Omental fat pad (tissue), 4 donors: ENCODE data around the gene SIPA1L3. TPM values are rescaled to one million over a fixed set of nuclear protein-coding genes. Genes with fewer than 3 reads are reported as not detected.
"Not testable (repeated sequence)": the region's sequence is repeated elsewhere in the genome, so short reads cannot be mapped to it uniquely, and the experiment has no call there.

Experiments used
- ATAC-seq: fragments of 150-250 bp; one replicate; pipeline ENCODE4 v1.9.1; 2016; ENCODE audit warnings: mild to moderate bottlenecking, moderate library complexity; ENCODE audit not compliant: low FRiP score
- DNase-seq: peaks from one replicate; pipeline ENCODE4 v3.0.0-alpha.2; 2019; ENCODE audit warnings: low spot score
- total RNA-seq, 4 donors: library from RNA; depleted of rRNA; stranded (reverse); fragments of >200 nt; gene quantifications; one replicate each; pipeline ENCODE4 v1.1.0, GENCODE V29; 2016
- TF ChIP-seq, protein P1 (sequence below), 3 donors: fragments of 450-650 bp; IDR thresholded peaks; one replicate each; pipeline ENCODE4 v1.5.1; 2016 to 2017; ENCODE audit warnings: antibody characterized with exemption in 3 of 3, mild to moderate bottlenecking in 3 of 3, moderate library complexity in 2 of 3

SIPA1L3 gene
- total RNA-seq, 4 donors from 2014 or later = 8.9 to 14.7 (median 12.0) TPM

DNA sequence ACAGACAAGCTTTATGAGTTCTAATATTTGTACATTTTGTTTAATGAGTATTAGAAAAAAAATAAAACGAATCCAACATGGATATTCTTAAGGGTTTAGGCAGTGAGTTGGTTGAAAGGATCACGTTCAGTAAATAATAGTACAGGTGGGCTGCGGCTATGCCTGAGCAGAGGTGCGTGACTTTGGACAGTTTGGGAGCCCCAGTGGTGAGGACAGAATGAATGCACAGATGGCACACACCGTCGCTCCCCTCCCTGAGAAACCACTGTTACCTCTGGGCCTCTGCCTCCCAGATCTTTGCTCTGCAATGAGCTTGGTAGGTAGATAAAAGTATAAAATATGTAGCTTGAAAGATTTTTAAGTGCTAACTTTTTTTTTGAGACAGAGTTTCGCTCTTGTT, 153.3 kb downstream of the SIPA1L3 start:
- TF ChIP-seq, protein P1, sequence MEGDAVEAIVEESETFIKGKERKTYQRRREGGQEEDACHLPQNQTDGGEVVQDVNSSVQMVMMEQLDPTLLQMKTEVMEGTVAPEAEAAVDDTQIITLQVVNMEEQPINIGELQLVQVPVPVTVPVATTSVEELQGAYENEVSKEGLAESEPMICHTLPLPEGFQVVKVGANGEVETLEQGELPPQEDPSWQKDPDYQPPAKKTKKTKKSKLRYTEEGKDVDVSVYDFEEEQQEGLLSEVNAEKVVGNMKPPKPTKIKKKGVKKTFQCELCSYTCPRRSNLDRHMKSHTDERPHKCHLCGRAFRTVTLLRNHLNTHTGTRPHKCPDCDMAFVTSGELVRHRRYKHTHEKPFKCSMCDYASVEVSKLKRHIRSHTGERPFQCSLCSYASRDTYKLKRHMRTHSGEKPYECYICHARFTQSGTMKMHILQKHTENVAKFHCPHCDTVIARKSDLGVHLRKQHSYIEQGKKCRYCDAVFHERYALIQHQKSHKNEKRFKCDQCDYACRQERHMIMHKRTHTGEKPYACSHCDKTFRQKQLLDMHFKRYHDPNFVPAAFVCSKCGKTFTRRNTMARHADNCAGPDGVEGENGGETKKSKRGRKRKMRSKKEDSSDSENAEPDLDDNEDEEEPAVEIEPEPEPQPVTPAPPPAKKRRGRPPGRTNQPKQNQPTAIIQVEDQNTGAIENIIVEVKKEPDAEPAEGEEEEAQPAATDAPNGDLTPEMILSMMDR (IDR thresholded peaks at IDR 0.05) = no peak
- DNase-seq = no peak
- ATAC-seq = no peak

DNA sequence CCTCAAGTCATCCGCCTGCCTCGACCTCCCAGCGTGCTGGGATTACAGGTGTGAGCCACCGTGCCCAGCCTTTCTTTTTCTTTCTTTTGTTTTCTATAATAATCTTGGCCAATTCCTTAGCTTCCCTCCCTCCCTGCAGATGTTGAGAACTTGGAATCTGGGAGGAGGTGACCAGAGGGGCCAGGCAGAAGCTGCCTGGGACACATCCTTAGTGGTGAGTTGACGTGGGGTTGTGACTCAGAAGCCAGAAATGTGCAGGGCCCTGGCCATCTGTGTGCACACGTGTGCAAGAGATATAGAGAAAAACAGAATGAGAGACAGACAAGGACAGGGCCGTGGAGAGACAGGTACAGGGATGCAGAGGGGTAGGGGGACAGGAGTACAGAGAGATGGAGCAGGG, 154.3 kb downstream of the SIPA1L3 start:
- DNase-seq (no peak), ATAC-seq (no peak)
- TF ChIP-seq, protein P1 (IDR thresholded peaks at IDR 0.05) = no peak

DNA sequence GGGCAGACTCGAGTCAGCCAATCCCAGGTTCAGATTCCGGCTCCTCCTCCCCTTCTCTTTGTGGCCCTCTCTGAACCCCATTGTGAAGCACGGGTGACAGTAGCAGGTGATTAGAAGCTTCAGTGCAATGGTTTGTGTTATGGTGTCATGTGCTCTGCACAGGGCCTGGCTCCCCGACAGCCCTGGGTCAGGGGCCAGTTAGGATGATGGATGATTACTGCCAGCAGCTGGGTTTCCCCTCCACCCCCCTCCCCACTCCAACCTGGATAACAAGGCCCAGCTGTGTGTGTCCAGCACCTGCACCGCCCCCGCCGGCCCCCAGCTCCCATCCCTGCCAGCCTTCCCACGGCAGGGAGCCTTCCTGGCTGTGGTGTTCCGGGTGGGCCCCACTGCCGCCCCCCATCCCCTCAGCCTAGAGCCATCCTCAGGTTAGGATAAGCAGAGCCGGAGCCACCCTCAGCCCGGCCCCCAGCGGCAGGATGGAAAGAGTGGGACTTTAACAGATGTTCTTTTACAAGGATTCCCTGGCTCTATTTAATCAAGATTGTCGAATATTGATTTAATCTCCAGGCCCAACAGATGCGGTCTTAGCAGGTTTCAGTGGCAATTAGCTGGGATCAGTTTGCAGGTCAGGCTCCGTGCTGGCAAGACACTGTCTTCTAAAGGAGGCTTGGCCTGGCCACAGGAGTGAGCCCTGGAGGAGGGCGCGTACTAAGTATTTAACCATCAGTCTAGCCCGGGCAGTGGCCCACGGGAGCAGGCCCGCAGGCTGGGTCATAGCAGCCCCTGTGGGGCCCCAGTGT, 156.2 kb downstream of the SIPA1L3 start:
- TF ChIP-seq, protein P1 (IDR thresholded peaks at IDR 0.05) = no peak

DNA sequence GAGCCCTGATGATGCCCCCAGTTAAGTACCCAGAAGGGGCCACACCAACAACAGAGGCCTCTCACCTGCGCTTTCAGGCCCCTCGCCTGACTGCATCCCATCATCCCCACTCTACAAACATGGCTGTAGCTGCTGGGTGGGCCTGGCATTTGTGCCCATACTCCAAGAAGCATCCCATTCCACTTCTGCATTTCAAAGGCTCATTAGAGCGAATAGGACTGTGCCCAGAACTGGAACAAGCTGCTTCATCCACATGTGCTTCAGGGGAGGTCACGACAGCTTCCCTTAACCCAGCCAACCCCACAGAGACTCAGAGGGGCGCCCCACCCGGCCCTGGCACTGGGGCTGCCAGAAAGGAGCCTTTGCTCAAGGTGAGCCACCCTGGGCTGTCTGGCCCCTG, 156.9 kb downstream of the SIPA1L3 start:
- DNase-seq (no peak), ATAC-seq (no peak)
- TF ChIP-seq, protein P1 (IDR thresholded peaks at IDR 0.05) = no peak

More for the DNA sequence above, 156.2 kb downstream of the SIPA1L3 start:
- DNase-seq (no peak), ATAC-seq (no peak)

DNA sequence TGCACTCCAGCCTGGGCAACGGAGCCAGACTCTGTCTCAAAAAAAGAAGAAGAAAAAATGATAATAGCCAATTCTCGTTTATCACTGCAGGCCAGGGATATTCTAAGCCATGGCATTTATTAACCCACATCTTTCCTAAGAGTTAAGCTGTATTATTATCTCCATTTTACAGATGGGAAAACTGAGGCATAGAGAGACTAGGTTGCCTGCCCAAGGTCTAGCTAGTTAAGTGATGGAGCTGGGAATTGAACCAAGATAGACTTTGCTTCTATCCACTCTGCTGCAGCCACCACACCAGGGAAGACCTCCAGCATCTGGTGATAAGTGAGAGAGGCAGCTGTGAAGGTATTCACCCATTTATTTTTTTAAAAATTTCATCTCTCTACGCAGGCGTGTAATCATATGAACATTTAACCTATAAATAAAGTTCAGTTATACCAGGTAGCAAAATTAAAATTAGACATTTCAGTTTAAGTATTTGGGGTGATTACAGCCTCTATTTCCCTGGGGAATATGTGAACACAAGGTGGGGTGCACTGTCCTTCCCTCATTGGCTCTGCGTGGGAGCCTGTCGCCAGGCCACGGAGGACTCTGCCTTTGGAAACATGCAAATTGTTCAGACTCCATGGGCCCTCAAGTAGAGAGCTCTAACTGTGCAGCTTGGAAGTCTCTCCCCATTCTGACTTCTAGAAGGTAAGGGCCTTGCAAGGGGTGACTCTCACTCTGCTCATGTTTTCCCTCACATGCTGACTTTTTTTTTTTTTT, 157.8 kb downstream of the SIPA1L3 start:
- TF ChIP-seq, protein P1 (IDR thresholded peaks at IDR 0.05) = no peak
- ATAC-seq = no peak

DNA sequence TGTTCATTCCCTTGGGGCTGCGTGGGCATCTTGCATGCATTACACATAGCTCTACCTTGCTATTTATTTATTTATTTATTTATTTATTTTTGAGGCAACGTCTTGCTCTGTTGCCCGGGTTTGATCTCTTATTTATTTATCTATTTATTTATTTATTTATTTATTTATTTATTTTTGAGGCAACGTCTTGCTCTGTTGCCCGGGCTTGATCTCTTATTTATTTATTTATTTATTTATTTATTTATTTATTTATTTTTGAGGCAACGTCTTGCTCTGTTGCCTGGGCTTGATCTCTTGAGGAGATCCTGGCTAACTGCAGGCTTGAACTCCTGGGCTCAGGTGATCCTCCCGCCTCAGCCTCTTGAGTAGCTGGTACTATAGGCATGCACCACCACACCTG, 158.8 kb downstream of the SIPA1L3 start:
- DNase-seq, ATAC-seq: not testable (repeated sequence)

More for the DNA sequence above, 157.8 kb downstream of the SIPA1L3 start:
- no peak for DNase-seq

DNA sequence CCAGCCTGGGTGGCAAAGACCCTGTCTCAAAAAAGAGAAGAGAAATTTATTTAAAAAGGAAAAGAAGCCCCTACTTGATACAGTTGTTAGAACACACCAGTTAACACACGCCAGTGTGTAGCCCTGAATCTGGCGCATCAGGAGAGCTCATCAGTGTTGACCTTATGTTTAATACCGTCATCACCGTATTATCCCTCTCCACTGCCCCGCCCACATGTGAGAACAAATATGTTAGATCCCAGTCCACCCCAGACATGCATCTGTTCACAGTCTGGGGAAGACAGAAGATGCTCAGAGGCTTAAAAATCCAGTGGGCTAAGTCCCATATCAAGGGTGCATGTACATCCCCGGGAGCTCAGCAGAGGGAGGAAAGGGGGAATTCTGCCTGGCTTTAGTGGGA, 161.8 kb downstream of the SIPA1L3 start:
- DNase-seq (no peak), ATAC-seq (no peak)
- TF ChIP-seq, protein P1 (IDR thresholded peaks at IDR 0.05) = no peak
